ENCODE data around the gene CAMTA1. TPM values are rescaled to one million over a fixed set of nuclear protein-coding genes. Genes with fewer than 3 reads are reported as not detected.

Gene CAMTA1
- total and polyA plus RNA-seq, 12 donors = 123 to 265 (median 142) TPM

DNA sequence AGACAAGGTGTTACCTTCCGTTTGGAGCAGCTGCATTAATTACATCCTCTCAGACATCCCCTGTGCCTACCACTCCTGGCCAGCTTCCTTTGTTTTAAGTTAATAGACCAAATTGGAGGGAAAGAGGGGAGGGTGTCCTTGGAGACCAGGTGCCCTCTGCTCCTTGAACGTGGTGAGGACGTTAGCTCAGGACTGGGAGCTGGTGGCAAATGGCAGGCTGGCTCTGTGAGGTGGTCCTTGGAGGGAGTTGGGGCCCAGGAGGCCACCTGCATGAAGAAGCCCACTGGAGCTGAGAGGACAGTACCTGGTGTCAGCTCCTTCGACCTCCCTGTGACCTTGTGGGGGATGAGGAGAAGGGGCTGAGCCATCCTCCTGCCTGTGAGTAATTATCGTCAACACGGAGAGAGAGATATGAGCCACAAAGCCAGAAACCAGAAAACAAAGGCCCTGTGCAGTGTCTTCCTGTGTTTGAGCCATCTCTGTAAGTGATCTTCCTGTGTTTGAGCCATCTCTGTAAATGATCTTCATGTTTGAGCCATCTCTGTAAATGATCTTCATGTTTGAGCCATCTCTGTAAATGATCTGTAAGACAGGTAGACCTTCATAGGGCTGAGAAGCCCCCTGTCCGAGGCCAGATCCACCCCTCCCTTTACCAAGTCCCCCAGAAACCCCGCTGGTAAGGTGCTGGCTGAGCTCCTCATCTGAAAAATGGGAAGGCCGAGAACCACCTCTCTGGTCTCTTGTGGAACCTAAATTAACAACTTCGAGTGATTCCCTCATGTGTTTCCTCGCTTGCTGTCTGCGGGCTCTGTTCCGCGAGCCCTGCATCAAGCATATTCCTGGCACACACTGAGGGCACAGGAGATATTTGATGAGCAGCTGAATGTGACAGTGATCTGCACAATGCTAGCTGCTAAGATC, 126.0 kb downstream of the CAMTA1 start:
- DNase-seq (no peak), ATAC-seq (no peak)
- H3K27me3 ChIP-seq = peaks cover 0 to 7% (median 0%) of the 10 kb centered on the region in 7 donors
- H3K4me1 ChIP-seq = peaks cover 0 to 39% (median 7%) of the 10 kb centered on the region in 9 donors
- 75 to 79% methylated on average over 14 of the region's 14 CpGs for WGBS, 2 donors
- peaks cover 0 to 6% (median 0%) of the 10 kb centered on the region in 11 donors for H3K9me3 ChIP-seq
- H3K36me3 ChIP-seq = no peaks in the 10 kb centered on the region
- intact Hi-C loops (cut with DNase I) = no loop called here
- H3K4me3 ChIP-seq = no peak overlapping the region
- TF ChIP-seq, protein P1, sequence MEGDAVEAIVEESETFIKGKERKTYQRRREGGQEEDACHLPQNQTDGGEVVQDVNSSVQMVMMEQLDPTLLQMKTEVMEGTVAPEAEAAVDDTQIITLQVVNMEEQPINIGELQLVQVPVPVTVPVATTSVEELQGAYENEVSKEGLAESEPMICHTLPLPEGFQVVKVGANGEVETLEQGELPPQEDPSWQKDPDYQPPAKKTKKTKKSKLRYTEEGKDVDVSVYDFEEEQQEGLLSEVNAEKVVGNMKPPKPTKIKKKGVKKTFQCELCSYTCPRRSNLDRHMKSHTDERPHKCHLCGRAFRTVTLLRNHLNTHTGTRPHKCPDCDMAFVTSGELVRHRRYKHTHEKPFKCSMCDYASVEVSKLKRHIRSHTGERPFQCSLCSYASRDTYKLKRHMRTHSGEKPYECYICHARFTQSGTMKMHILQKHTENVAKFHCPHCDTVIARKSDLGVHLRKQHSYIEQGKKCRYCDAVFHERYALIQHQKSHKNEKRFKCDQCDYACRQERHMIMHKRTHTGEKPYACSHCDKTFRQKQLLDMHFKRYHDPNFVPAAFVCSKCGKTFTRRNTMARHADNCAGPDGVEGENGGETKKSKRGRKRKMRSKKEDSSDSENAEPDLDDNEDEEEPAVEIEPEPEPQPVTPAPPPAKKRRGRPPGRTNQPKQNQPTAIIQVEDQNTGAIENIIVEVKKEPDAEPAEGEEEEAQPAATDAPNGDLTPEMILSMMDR (IDR thresholded peaks at IDR 0.05) = no peak
- H3K27ac ChIP-seq = peak overlapping the region in 2 of 10 donors; percentile 3 to 47

DNA sequence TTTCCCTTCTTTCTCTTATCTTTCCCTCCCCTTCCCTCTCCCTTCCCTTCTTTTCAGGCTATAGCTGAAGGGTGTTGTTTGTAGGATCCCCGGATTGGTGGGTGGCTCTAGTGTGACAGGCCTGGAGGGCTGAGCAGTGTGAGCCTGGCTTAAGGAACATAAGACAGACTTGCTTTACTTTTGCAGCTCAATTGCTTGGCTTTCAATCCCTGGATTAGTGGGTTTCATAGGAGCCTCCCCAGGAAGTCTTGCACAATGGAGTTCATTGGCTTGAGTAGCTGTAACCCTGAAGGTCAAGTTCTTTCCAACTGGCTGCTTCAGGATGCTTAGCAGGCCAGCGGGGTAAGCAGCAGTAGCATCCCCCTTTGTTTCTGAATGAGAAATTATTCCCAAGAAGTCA, 126.7 kb downstream of the CAMTA1 start:
- no peak for DNase-seq
- TF ChIP-seq, protein P1 (IDR thresholded peaks at IDR 0.05) = no peak
- intact Hi-C loops (cut with DNase I) = no loop called here
- no peak overlapping the region for H3K4me3 ChIP-seq
- H3K4me1 ChIP-seq = peaks cover 0 to 32% (median 1%) of the 10 kb centered on the region in 9 donors
- peaks cover 0 to 6% (median 0%) of the 10 kb centered on the region in 11 donors for H3K9me3 ChIP-seq
- WGBS, 2 donors = 61 to 67% methylated on average over 2 of the region's 2 CpGs
- peaks cover 0 to 7% (median 0%) of the 10 kb centered on the region in 7 donors for H3K27me3 ChIP-seq
- peak in 4 of 8 donors; percentile 22 to 78 (median 54) for ATAC-seq
- H3K27ac ChIP-seq = peak overlapping the region in 1 of 10 donors; percentile 47
- H3K36me3 ChIP-seq = no peaks in the 10 kb centered on the region

DNA sequence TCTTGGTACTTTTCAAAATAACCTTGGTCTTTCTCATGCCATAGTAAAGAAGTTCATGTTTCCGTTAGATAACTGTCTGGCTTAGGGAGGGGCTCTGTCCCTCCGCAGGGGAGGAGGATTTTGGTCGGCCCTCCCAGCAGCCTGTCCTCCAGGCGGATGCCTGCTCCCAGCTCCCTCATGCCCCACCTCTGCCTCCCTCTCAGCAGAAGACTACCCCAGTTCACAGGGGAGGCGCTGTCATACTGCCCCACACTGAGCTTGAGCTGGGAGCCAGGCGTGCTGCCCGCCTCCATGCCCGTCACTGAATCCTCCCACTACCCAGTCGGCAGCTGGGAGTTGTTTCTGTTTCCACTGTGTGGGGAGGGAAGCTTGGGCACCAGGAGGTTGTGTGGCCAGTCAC, 127.3 kb downstream of the CAMTA1 start:
- Histone ChIP-seq H3K27ac (peak overlapping the region in 3 of 10 donors; percentile 9 to 47 (median 20)), H3K27me3 (peaks cover 0 to 7% (median 0%) of the 10 kb centered on the region in 7 donors), H3K9me3 (peaks cover 0 to 6% (median 0%) of the 10 kb centered on the region in 11 donors), H3K4me3 (no peak overlapping the region), H3K4me1 (peaks cover 0 to 29% (median 0%) of the 10 kb centered on the region in 9 donors), H3K36me3 (no peaks in the 10 kb centered on the region)
- DNase-seq (no peak), ATAC-seq (peak in 5 of 8 donors; percentile 29 to 55 (median 39))
- WGBS, 2 donors = 66 to 69% methylated on average over 9 of the region's 9 CpGs
- intact Hi-C loops (cut with DNase I) = no loop called here
- TF ChIP-seq, protein P1 (IDR thresholded peaks at IDR 0.05) = no peak

DNA sequence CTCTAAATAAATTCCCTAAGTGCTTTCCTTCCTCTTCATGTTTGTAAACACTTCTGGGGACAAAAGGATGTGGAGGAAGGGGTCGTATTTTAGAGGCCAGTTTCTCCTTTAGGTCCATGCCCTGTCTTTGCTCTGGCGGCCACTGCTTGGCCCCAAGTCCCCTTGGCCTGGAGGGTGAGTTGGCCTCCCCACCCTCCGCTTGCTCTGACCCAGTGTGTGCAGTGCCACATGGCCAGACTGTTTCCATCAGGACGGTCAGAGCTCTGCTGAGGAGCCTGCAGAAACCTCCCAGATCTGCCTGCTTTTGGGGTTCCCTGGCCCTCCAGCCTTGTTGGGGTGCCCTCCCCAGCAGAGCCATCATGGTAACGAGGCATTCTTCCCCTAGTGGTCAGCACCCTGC, 127.8 kb downstream of the CAMTA1 start:
- 84 to 91% methylated on average over 5 of the region's 5 CpGs for WGBS, 2 donors
- intact Hi-C loops (cut with DNase I) = no loop called here
- H3K27me3 ChIP-seq = peaks cover 0 to 7% (median 0%) of the 10 kb centered on the region in 7 donors
- no peak for DNase-seq
- ATAC-seq = no peak
- no peaks in the 10 kb centered on the region for H3K36me3 ChIP-seq
- TF ChIP-seq, protein P1 (IDR thresholded peaks at IDR 0.05) = no peak
- H3K27ac ChIP-seq = peak overlapping the region in 2 of 10 donors; percentile 20 to 47
- H3K4me1 ChIP-seq = peaks cover 0 to 29% (median 0%) of the 10 kb centered on the region in 9 donors
- peaks cover 0 to 6% (median 0%) of the 10 kb centered on the region in 11 donors for H3K9me3 ChIP-seq
- no peak overlapping the region for H3K4me3 ChIP-seq
